Esophagus muscularis mucosa (tissue), 4 donors: Measurements from ENCODE around the gene LACRT. TPM values are rescaled to one million over a fixed set of nuclear protein-coding genes. Genes with fewer than 3 reads are reported as not detected.

Source experiments
- DNase-seq: peaks from one replicate; pipeline ENCODE4 v3.0.0-alpha.2; 2017; ENCODE audit errors: extremely low spot score
- H3K27ac ChIP-seq, 4 donors: fragments of 200-600 bp; sonication (generic); replicated peaks in 1 of 4; 1 replicate in 3 of 4; 2 replicates in 1 of 4; pipeline ENCODE4 v1.5.1; 2016 to 2019; ENCODE audit warnings: mild to moderate bottlenecking in 1 of 4
- H3K27me3 ChIP-seq, 4 donors: fragments of 200-600 bp; sonication (generic); one replicate each; pipeline versions ENCODE4 v1.5.1 to v1.6.0; 2016 to 2019
- H3K36me3 ChIP-seq, 4 donors: fragments of 200-600 bp; sonication (generic); one replicate each; pipeline ENCODE4 v1.5.1; 2016 to 2019
- H3K4me1 ChIP-seq, 4 donors: fragments of 200-600 bp; sonication (generic); one replicate each; pipeline ENCODE4 v1.5.1; 2016 to 2019
- H3K4me3 ChIP-seq, 4 donors: fragments of 200-600 bp; sonication (generic); 1 replicate in 2 of 4; 2 replicates in 2 of 4; pipeline ENCODE4 v1.5.1; 2016 to 2019; ENCODE audit warnings: mild to moderate bottlenecking in 4 of 4, moderate library complexity in 1 of 4
- H3K9me3 ChIP-seq, 4 donors: fragments of 200-600 bp; sonication (generic); 1 replicate in 3 of 4; 2 replicates in 1 of 4; pipeline ENCODE4 v1.5.1; 2016 to 2019
- CTCF ChIP-seq, 3 experiments: fragments of 200-600 bp in 2 of 3; fragments of 450-650 bp in 1 of 3; sonication (generic) in 2 of 3; IDR thresholded peaks; one replicate each; pipeline ENCODE4 v1.5.1; 2017 to 2019; ENCODE audit warnings: antibody characterized with exemption in 3 of 3, mild to moderate bottlenecking in 2 of 3, moderate library complexity in 1 of 3
- EP300 ChIP-seq: sonication (generic); formaldehyde crosslinking; IDR thresholded peaks from one replicate; pipeline ENCODE4 v1.6.1; 2017; ENCODE audit warnings: antibody characterized with exemption
- POLR2A ChIP-seq: fragments of 450-650 bp; IDR thresholded peaks from one replicate; pipeline ENCODE4 v1.6.1; 2017; ENCODE audit warnings: antibody characterized with exemption, moderate library complexity, mild to moderate bottlenecking, low read depth
- POLR2AphosphoS5 ChIP-seq, 2 donors: sonication (generic); formaldehyde crosslinking; IDR thresholded peaks; one replicate each; pipeline ENCODE4 v1.6.1; 2017; ENCODE audit warnings: antibody characterized with exemption in 2 of 2
- WGBS: methylation state at CpG from one replicate; pipeline ENCODE4 v1.1.5; 2018; 5-methylcytosine and 5-hydroxymethylcytosine counted together
- intact Hi-C: fragments of 100-400 bp; cut with DNase I; formaldehyde crosslinking; loops from one replicate; pipeline ENCODE4 v1.15.1; 2023
- total RNA-seq, 4 donors: library from RNA; depleted of rRNA; stranded (reverse); fragments of >200 nt; gene quantifications; one replicate each; pipeline versions ENCODE4 v1.1.0 to v1.2.1, GENCODE V29; 2016

Gene LACRT
- total RNA-seq, 4 donors from 2014 or later: not detected

GRCh38 chr12:54608769-54609168 is 25.9 kb downstream of the LACRT start:
- WGBS: 76% methylated on average over 2 of the region's 2 CpGs
- H3K4me3 ChIP-seq: no peak overlapping the region
- H3K27me3 ChIP-seq: peaks cover 0 to 5% (median 0%) of the 10 kb centered on the region in 4 donors
- no peaks in the 10 kb centered on the region for H3K9me3 ChIP-seq
- H3K36me3 ChIP-seq: no peaks in the 10 kb centered on the region
- intact Hi-C loops: no loop called here
- TF ChIP-seq POLR2A: no peak
- TF ChIP-seq EP300: no peak
- no peak for TF ChIP-seq CTCF (IDR thresholded peaks at IDR 0.05)
- no peak for TF ChIP-seq POLR2AphosphoS5 (IDR thresholded peaks at IDR 0.05)
- no peak for DNase-seq
- no peak overlapping the region for H3K27ac ChIP-seq
- no peaks in the 10 kb centered on the region for H3K4me1 ChIP-seq

- Histone ChIP-seq H3K4me3 (no peak overlapping the region), H3K9me3 (no peaks in the 10 kb centered on the region), H3K27ac (no peak overlapping the region), H3K36me3 (no peaks in the 10 kb centered on the region), H3K4me1 (no peaks in the 10 kb centered on the region), H3K27me3 (no peaks in the 10 kb centered on the region)
- DNase-seq: no peak
- 69% methylated on average over 6 of the region's 6 CpGs for WGBS
- TF ChIP-seq EP300: no peak
- TF ChIP-seq POLR2AphosphoS5 (IDR thresholded peaks at IDR 0.05): no peak
- TF ChIP-seq POLR2A: no peak
- no peak for TF ChIP-seq CTCF (IDR thresholded peaks at IDR 0.05)
- intact Hi-C loops: no loop called here
These were observed 26.5 kb downstream of the LACRT start for GRCh38 chr12:54608156-54608555.

- H3K27ac ChIP-seq: no peak overlapping the region
- intact Hi-C loops: no loop called here
- no peaks in the 10 kb centered on the region for H3K9me3 ChIP-seq
- H3K27me3 ChIP-seq: no peaks in the 10 kb centered on the region
- no peak for TF ChIP-seq POLR2A
- TF ChIP-seq POLR2AphosphoS5 (IDR thresholded peaks at IDR 0.05): no peak
- TF ChIP-seq CTCF (IDR thresholded peaks at IDR 0.05): no peak
- no peak for TF ChIP-seq EP300
- H3K4me3 ChIP-seq: no peak overlapping the region
- DNase-seq: no peak
- no peaks in the 10 kb centered on the region for H3K4me1 ChIP-seq
- no peaks in the 10 kb centered on the region for H3K36me3 ChIP-seq
- 35% methylated on average over 3 of the region's 4 CpGs for WGBS
These were observed 28.1 kb downstream of the LACRT start for GRCh38 chr12:54606556-54606955.

- DNase-seq: no peak
- Histone ChIP-seq H3K4me3 (no peak overlapping the region), H3K9me3 (no peaks in the 10 kb centered on the region), H3K27me3 (no peaks in the 10 kb centered on the region), H3K36me3 (no peaks in the 10 kb centered on the region), H3K27ac (no peak overlapping the region), H3K4me1 (no peaks in the 10 kb centered on the region)
- WGBS: 91% methylated on average over 6 of the region's 6 CpGs
- TF ChIP-seq POLR2A (no peak), POLR2AphosphoS5 (IDR thresholded peaks at IDR 0.05) (no peak)
- intact Hi-C loops: no loop called here
These were observed 29.3 kb downstream of the LACRT start for GRCh38 chr12:54605138-54605970.

- no peaks in the 10 kb centered on the region for H3K36me3 ChIP-seq
- no peaks in the 10 kb centered on the region for H3K9me3 ChIP-seq
- H3K4me1 ChIP-seq: no peaks in the 10 kb centered on the region
- no peak for TF ChIP-seq CTCF (IDR thresholded peaks at IDR 0.05)
- no peak for TF ChIP-seq POLR2AphosphoS5 (IDR thresholded peaks at IDR 0.05)
- no peak for TF ChIP-seq EP300
- no peak for TF ChIP-seq POLR2A
- intact Hi-C loops: no loop called here
- no peak overlapping the region for H3K27ac ChIP-seq
- no peak overlapping the region for H3K4me3 ChIP-seq
- WGBS: 92% methylated on average over 4 of the region's 4 CpGs
- no peak for DNase-seq
- no peaks in the 10 kb centered on the region for H3K27me3 ChIP-seq
These were observed 30.3 kb downstream of the LACRT start for GRCh38 chr12:54604436-54604835.
